Spleen (tissue), 11 donors: ENCODE measurements around the gene HLA-G. TPM values are rescaled to one million over a fixed set of nuclear protein-coding genes. Genes with fewer than 3 reads are reported as not detected.

Experiments
- DNase-seq: peaks from one replicate; pipeline ENCODE4 v3.0.0-alpha.2; 2020
- H3K27ac ChIP-seq, 8 donors: fragments of 200-600 bp; sonication (generic) in 7 of 8; 1 replicate in 4 of 8; 2 replicates in 4 of 8; pipeline versions ENCODE4 v1.5.0 to v1.8.0; 2016 to 2021; ENCODE audit warnings: inconsistent platforms in 4 of 8, mild to moderate bottlenecking in 4 of 8, moderate library complexity in 1 of 8
- H3K27me3 ChIP-seq, 7 donors: fragments of 200-600 bp; sonication (generic) in 6 of 7; replicated peaks in 1 of 7; 1 replicate in 4 of 7; 2 replicates in 3 of 7; pipeline versions ENCODE4 v1.5.0 to v1.8.0; 2016 to 2021; ENCODE audit warnings: inconsistent platforms in 3 of 7, mild to moderate bottlenecking in 1 of 7
- H3K36me3 ChIP-seq, 6 donors: fragments of 200-600 bp; sonication (generic) in 5 of 6; 1 replicate in 4 of 6; 2 replicates in 2 of 6; pipeline versions ENCODE4 v1.5.0 to v1.8.0; 2016 to 2021; ENCODE audit warnings: inconsistent platforms in 2 of 6
- H3K4me1 ChIP-seq, 6 donors: fragments of 200-600 bp; sonication (generic) in 5 of 6; 1 replicate in 3 of 6; 2 replicates in 3 of 6; pipeline versions ENCODE4 v1.5.0 to v1.8.0; 2016 to 2021; ENCODE audit warnings: inconsistent platforms in 3 of 6
- H3K4me3 ChIP-seq, 8 donors: fragments of 200-600 bp; sonication (generic) in 7 of 8; 1 replicate in 4 of 8; 2 replicates in 4 of 8; pipeline versions ENCODE4 v1.5.0 to v1.8.0; 2016 to 2021; ENCODE audit warnings: inconsistent platforms in 4 of 8, mild to moderate bottlenecking in 4 of 8, moderate library complexity in 2 of 8
- H3K9me3 ChIP-seq, 8 donors: fragments of 200-600 bp; sonication (generic) in 7 of 8; 1 replicate in 4 of 8; 2 replicates in 4 of 8; pipeline versions ENCODE4 v1.5.0 to v1.8.0; 2016 to 2021; ENCODE audit warnings: inconsistent platforms in 4 of 8
- POLR2A ChIP-seq, 3 donors: fragments of 450-650 bp; IDR thresholded peaks; one replicate each; pipeline ENCODE4 v1.5.1; 2017; ENCODE audit warnings: antibody characterized with exemption in 3 of 3, mild to moderate bottlenecking in 1 of 3
- POLR2AphosphoS5 ChIP-seq, 3 donors: sonication (generic); formaldehyde crosslinking; IDR thresholded peaks; one replicate each; pipeline ENCODE4 v1.5.1; 2017; ENCODE audit warnings: antibody characterized with exemption in 3 of 3
- WGBS, 5 donors: extraction: QIAGEN DNeasy Blood & Tissue Kit in 3 of 5; methylation state at CpG; one replicate each; pipeline versions ENCODE4 v1.1.5 to v1.1.7; 2013 to 2018; 5-methylcytosine and 5-hydroxymethylcytosine counted together
- intact Hi-C: fragments of 100-400 bp; cut with DNase I; formaldehyde crosslinking; loops from one replicate; pipeline ENCODE4 v1.15.0; 2023; ENCODE audit warnings: low total_unique reads
- polyA plus RNA-seq, 3 donors: library from polyadenylated mRNA; stranded (reverse); fragments of 200-250 nt; gene quantifications; one replicate each; pipeline ENCODE4 v1.2.1, GENCODE V29; 2013
- total RNA-seq, 7 donors: library from RNA; depleted of rRNA in 3 of 7; stranded (reverse); fragments of >200 nt in 3 of 7; fragmentation: NEBNext Ultra II Directional in 4 of 7; extraction: Animal tissue kit (Norgen Biotek cat#: 25700) in 4 of 7; gene quantifications; one replicate each; pipeline versions ENCODE4 v1.1.0 to v1.2.1, GENCODE V29; 2016 to 2021
- TF ChIP-seq, protein P1 (sequence below), 11 experiments: fragments of 200-600 bp in 7 of 11; fragments of 450-650 bp in 4 of 11; sonication (generic) in 4 of 11; IDR thresholded peaks in 8 of 11; conservative IDR thresholded peaks in 3 of 11; 1 replicate in 7 of 11; 2 replicates in 4 of 11; pipeline versions ENCODE4 v1.4.0 to v1.8.0; 2016 to 2021; ENCODE audit warnings: antibody characterized with exemption in 11 of 11, inconsistent platforms in 4 of 11, mild to moderate bottlenecking in 1 of 11
- donor health status: healthy with polysubstance abuse.
- donor health status: DM: no; HTN: no; CAD: no; lungs with moderate emphysema.
- donor health status: DM: no; HTN: no; CAD: no.
- donor health status: Bipolar disorder and iron deficiency.
- donor health status: healthy.
- donor health status: DM: no; HTN: no; CAD: no.
- donor health status: DM: yes; HTN: yes; CAD: no.

The HLA-G gene
- total and polyA plus RNA-seq, 10 donors: 0.15 to 9.6 (median 1.4) TPM; not detected in 1

DNA sequence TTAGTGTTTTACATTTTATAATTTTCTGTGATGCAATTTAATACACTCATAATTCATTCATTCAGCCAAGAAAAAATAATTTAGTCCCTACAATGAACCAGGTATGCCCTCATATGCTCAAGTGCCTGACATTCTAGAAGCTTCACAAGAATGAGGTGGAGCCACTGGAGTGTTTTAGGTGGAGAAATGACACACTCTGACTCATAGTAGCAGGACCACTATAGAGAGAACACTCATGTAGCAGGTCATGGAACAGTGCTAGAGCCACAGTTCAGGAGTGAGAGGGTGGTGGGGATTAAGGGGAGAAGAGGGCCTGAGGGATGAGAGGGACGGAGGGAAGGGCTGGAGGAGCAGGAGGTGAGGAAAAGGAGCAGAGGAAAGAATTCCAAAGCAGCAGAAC is 1.4 kb upstream of the HLA-G start:
- WGBS, 5 donors: 74 to 94% (median 90%) methylated on average over 1 of the region's 1 CpG
- no peaks in the 10 kb centered on the region for H3K9me3 ChIP-seq
- DNase-seq: no peak
- peaks cover 0 to 13% (median 11%) of the 10 kb centered on the region in 6 donors for H3K4me1 ChIP-seq
- no peak overlapping the region for H3K4me3 ChIP-seq
- TF ChIP-seq, protein P1, sequence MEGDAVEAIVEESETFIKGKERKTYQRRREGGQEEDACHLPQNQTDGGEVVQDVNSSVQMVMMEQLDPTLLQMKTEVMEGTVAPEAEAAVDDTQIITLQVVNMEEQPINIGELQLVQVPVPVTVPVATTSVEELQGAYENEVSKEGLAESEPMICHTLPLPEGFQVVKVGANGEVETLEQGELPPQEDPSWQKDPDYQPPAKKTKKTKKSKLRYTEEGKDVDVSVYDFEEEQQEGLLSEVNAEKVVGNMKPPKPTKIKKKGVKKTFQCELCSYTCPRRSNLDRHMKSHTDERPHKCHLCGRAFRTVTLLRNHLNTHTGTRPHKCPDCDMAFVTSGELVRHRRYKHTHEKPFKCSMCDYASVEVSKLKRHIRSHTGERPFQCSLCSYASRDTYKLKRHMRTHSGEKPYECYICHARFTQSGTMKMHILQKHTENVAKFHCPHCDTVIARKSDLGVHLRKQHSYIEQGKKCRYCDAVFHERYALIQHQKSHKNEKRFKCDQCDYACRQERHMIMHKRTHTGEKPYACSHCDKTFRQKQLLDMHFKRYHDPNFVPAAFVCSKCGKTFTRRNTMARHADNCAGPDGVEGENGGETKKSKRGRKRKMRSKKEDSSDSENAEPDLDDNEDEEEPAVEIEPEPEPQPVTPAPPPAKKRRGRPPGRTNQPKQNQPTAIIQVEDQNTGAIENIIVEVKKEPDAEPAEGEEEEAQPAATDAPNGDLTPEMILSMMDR (IDR thresholded peaks at IDR 0.05 in 8 of 11, conservative IDR thresholded peaks at IDR 0.05 in 3 of 11): no peak
- no peak for TF ChIP-seq POLR2AphosphoS5 (IDR thresholded peaks at IDR 0.05)
- no peak for TF ChIP-seq POLR2A (IDR thresholded peaks at IDR 0.05)
- H3K36me3 ChIP-seq: no peaks in the 10 kb centered on the region
- H3K27me3 ChIP-seq: peaks cover 0 to 47% (median 21%) of the 10 kb centered on the region in 7 donors
- intact Hi-C loops: no loop called here
- H3K27ac ChIP-seq: no peak overlapping the region

DNA sequence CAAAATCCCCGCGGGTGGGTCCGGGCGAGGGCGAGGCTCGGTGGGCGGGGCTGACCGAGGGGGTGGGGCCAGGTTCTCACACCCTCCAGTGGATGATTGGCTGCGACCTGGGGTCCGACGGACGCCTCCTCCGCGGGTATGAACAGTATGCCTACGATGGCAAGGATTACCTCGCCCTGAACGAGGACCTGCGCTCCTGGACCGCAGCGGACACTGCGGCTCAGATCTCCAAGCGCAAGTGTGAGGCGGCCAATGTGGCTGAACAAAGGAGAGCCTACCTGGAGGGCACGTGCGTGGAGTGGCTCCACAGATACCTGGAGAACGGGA is 809 bp downstream of the HLA-G start:
- H3K27me3 ChIP-seq: peaks cover 0 to 46% (median 21%) of the 10 kb centered on the region in 7 donors

DNA sequence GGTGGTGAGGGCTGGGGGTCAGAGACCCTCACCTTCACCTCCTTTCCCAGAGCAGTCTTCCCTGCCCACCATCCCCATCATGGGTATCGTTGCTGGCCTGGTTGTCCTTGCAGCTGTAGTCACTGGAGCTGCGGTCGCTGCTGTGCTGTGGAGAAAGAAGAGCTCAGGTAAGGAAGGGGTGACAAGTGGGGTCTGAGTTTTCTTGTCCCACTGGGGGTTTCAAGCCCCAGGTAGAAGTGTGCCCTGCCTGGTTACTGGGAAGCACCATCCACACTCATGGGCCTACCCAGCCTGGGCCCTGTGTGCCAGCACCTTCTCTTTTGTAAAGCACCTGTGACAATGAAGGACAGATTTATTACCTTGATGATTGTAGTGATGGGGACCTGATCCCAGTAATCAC is 2.1 kb downstream of the HLA-G start:
- WGBS, 5 donors: 88 to 94% (median 92%) methylated on average over 3 of the region's 3 CpGs
- peaks cover 0 to 57% (median 21%) of the 10 kb centered on the region in 7 donors for H3K27me3 ChIP-seq

More for the DNA sequence above, 809 bp downstream of the HLA-G start:
- WGBS, 5 donors: 22 to 52% (median 26%) methylated on average over 17 to 26 of the region's 26 CpGs
- TF ChIP-seq POLR2A (IDR thresholded peaks at IDR 0.05) (no peak), POLR2AphosphoS5 (IDR thresholded peaks at IDR 0.05) (no peak)
- TF ChIP-seq, protein P1 (IDR thresholded peaks at IDR 0.05 in 8 of 11, conservative IDR thresholded peaks at IDR 0.05 in 3 of 11): no peak
- H3K4me1 ChIP-seq: peaks cover 0 to 13% (median 11%) of the 10 kb centered on the region in 6 donors
- no peaks in the 10 kb centered on the region for H3K9me3 ChIP-seq
- intact Hi-C loops: no loop called here
- H3K4me3 ChIP-seq: peak overlapping the region in 7 of 8 donors; percentile 16 to 64 (median 30)
- no peak for DNase-seq
- H3K36me3 ChIP-seq: no peaks in the 10 kb centered on the region
- H3K27ac ChIP-seq: no peak overlapping the region

DNA sequence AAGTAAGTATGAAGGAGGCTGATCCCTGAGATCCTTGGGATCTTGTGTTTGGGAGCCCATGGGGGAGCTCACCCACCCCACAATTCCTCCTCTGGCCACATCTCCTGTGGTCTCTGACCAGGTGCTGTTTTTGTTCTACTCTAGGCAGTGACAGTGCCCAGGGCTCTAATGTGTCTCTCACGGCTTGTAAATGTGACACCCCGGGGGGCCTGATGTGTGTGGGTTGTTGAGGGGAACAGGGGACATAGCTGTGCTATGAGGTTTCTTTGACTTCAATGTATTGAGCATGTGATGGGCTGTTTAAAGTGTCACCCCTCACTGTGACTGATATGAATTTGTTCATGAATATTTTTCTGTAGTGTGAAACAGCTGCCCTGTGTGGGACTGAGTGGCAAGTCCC is 2.8 kb downstream of the HLA-G start:
- H3K4me3 ChIP-seq: no peak overlapping the region
- 65 to 97% (median 81%) methylated on average over 2 of the region's 2 CpGs for WGBS, 5 donors
- no peaks in the 10 kb centered on the region for H3K36me3 ChIP-seq
- H3K9me3 ChIP-seq: no peaks in the 10 kb centered on the region
- DNase-seq: no peak
- TF ChIP-seq POLR2A (IDR thresholded peaks at IDR 0.05): no peak
- TF ChIP-seq, protein P1 (IDR thresholded peaks at IDR 0.05 in 8 of 11, conservative IDR thresholded peaks at IDR 0.05 in 3 of 11): no peak
- TF ChIP-seq POLR2AphosphoS5 (IDR thresholded peaks at IDR 0.05): no peak
- intact Hi-C loops: no loop called here
- H3K27me3 ChIP-seq: peaks cover 5 to 63% (median 25%) of the 10 kb centered on the region in 7 donors
- H3K27ac ChIP-seq: no peak overlapping the region
- H3K4me1 ChIP-seq: peaks cover 0 to 20% (median 11%) of the 10 kb centered on the region in 6 donors

More for the DNA sequence above, 2.1 kb downstream of the HLA-G start:
- intact Hi-C loops: no loop called here
- no peaks in the 10 kb centered on the region for H3K9me3 ChIP-seq
- no peak for DNase-seq
- H3K4me1 ChIP-seq: peaks cover 0 to 16% (median 11%) of the 10 kb centered on the region in 6 donors
- no peak overlapping the region for H3K4me3 ChIP-seq
- H3K36me3 ChIP-seq: no peaks in the 10 kb centered on the region
- H3K27ac ChIP-seq: no peak overlapping the region
- TF ChIP-seq, protein P1 (IDR thresholded peaks at IDR 0.05 in 8 of 11, conservative IDR thresholded peaks at IDR 0.05 in 3 of 11): no peak
- no peak for TF ChIP-seq POLR2AphosphoS5 (IDR thresholded peaks at IDR 0.05)
- TF ChIP-seq POLR2A (IDR thresholded peaks at IDR 0.05): no peak
